HepG2 (cell line): ENCODE data around the gene PLIN3. TPM values are rescaled to one million over a fixed set of nuclear protein-coding genes. Genes with fewer than 3 reads are reported as not detected.
A peak's percentile ranks its signal among the peaks of the same experiment; 100 is the strongest.

Source experiments
- ATAD3A ChIP-seq: sonication (generic); formaldehyde crosslinking; IDR thresholded peaks from 2 replicates; pipeline ENCODE4 v1.4.0; 2020; ENCODE audit warnings: missing genetic modification reagents
- BCL6 ChIP-seq: IDR thresholded peaks from 2 replicates; pipeline ENCODE4 v1.6.1; 2016; ENCODE audit warnings: missing genetic modification reagents, missing compliant biosample characterization
- FOXP4 ChIP-seq: sonication (generic); formaldehyde crosslinking; IDR thresholded peaks from 2 replicates; pipeline ENCODE4 v1.4.0; 2020; ENCODE audit warnings: missing genetic modification reagents
- GATAD1 ChIP-seq: IDR thresholded peaks from 2 replicates; pipeline ENCODE4 v1.6.1; 2016; ENCODE audit warnings: missing genetic modification reagents, missing compliant biosample characterization
- MAZ ChIP-seq, 2 experiments: sonication (generic) in 1 of 2; formaldehyde crosslinking in 1 of 2; IDR thresholded peaks; 2 replicates each; pipeline versions ENCODE4 v1.5.0 to v1.6.1; 2012 to 2020; ENCODE audit warnings: low read depth in 2 of 2, mild to moderate bottlenecking in 2 of 2, borderline replicate concordance in 1 of 2, improper control_type of control experiment in 1 of 2, low read length in 1 of 2, missing genetic modification reagents in 1 of 2, moderate library complexity in 1 of 2
- NFE2L1 ChIP-seq: sonication (generic); formaldehyde crosslinking; IDR thresholded peaks from 2 replicates; pipeline ENCODE4 v1.4.0; 2020; ENCODE audit warnings: missing genetic modification reagents, mild to moderate bottlenecking, borderline replicate concordance
- NR3C1 ChIP-seq: sonication (generic); formaldehyde crosslinking; IDR thresholded peaks from 2 replicates; pipeline ENCODE4 v1.4.0; 2020; ENCODE audit warnings: missing genetic modification reagents
- SMYD3 ChIP-seq: sonication (generic); formaldehyde crosslinking; IDR thresholded peaks from 2 replicates; pipeline ENCODE4 v1.8.1; 2023; ENCODE audit warnings: mild to moderate bottlenecking, missing genetic modification reagents
- THYN1 ChIP-seq: sonication (generic); formaldehyde crosslinking; IDR thresholded peaks from 2 replicates; pipeline ENCODE4 v1.8.1; 2023; ENCODE audit warnings: low read depth, mild to moderate bottlenecking, moderate library complexity, missing genetic modification reagents, borderline replicate concordance
- TIGD3 ChIP-seq: sonication (generic); formaldehyde crosslinking; IDR thresholded peaks from 2 replicates; pipeline ENCODE4 v1.5.1; 2020; ENCODE audit warnings: mild to moderate bottlenecking, missing genetic modification reagents, borderline replicate concordance
- YEATS2 ChIP-seq: sonication (generic); formaldehyde crosslinking; IDR thresholded peaks from 2 replicates; pipeline ENCODE4 v1.4.0; 2020; ENCODE audit warnings: missing genetic modification reagents, borderline replicate concordance
- ZNF382 ChIP-seq: sonication (generic); formaldehyde crosslinking; IDR thresholded peaks from 2 replicates; pipeline ENCODE4 v1.5.0; 2020; ENCODE audit warnings: missing genetic modification reagents, mild to moderate bottlenecking, borderline replicate concordance
- ZNF552 ChIP-seq: sonication (generic); formaldehyde crosslinking; IDR thresholded peaks from 2 replicates; pipeline ENCODE4 v1.9.0; 2022; ENCODE audit warnings: missing genetic modification reagents, mild to moderate bottlenecking, borderline replicate concordance
- ZNF572 ChIP-seq: sonication (generic); formaldehyde crosslinking; IDR thresholded peaks from 2 replicates; pipeline ENCODE4 v1.5.1; 2020; ENCODE audit warnings: mild to moderate bottlenecking, missing genetic modification reagents
- ZNF772 ChIP-seq: sonication (generic); formaldehyde crosslinking; IDR thresholded peaks from 2 replicates; pipeline ENCODE4 v1.5.0; 2020; ENCODE audit warnings: mild to moderate bottlenecking, missing genetic modification reagents
- ZNF781 ChIP-seq: sonication (generic); formaldehyde crosslinking; IDR thresholded peaks from 2 replicates; pipeline ENCODE4 v1.5.1; 2020; ENCODE audit warnings: borderline replicate concordance, mild to moderate bottlenecking, missing genetic modification reagents; ENCODE audit errors: not compliant biosample characterization
- ZSCAN31 ChIP-seq: sonication (generic); formaldehyde crosslinking; IDR thresholded peaks from 2 replicates; pipeline ENCODE4 v1.5.0; 2020; ENCODE audit warnings: low read depth, mild to moderate bottlenecking, missing genetic modification reagents
- polyA plus RNA-seq, 8 experiments: library from polyadenylated mRNA; depleted of rRNA in 3 of 8; stranded (reverse) in 7 of 8; unstranded in 1 of 8; fragments of >200 nt; fragmentation: Illumina TruSeq in 4 of 8; extraction: Trizol in 4 of 8; gene quantifications; 2 replicates each; pipeline versions ENCODE4 v1.2.1 to v1.2.3, GENCODE V29; 2011 to 2016; ENCODE audit warnings: low read depth in 4 of 8, missing spikeins in 1 of 8, mixed read lengths in 1 of 8; ENCODE audit not compliant: insufficient read depth in 1 of 8
- total RNA-seq, 5 experiments: library from RNA; depleted of rRNA; stranded (reverse); fragments of >200 nt; fragmentation: Illumina TruSeq; extraction: Trizol; gene quantifications; 2 replicates each; pipeline ENCODE4 v1.2.3, GENCODE V29; 2016; ENCODE audit warnings: low read depth in 1 of 5
- TF ChIP-seq, protein P1 (sequence below): sonication (generic); formaldehyde crosslinking; IDR thresholded peaks from 2 replicates; pipeline ENCODE4 v1.8.1; 2023; ENCODE audit warnings: missing genetic modification reagents, inconsistent platforms, borderline replicate concordance
- TF ChIP-seq, protein P2 (sequence below): sonication (generic); formaldehyde crosslinking; IDR thresholded peaks from 2 replicates; pipeline ENCODE4 v1.8.1; 2023; ENCODE audit warnings: missing genetic modification reagents, mild to moderate bottlenecking, borderline replicate concordance
- TF ChIP-seq, protein P3 (sequence below): sonication (generic); formaldehyde crosslinking; IDR thresholded peaks from 2 replicates; pipeline ENCODE4 v1.4.0; 2020; ENCODE audit warnings: missing genetic modification reagents

Gene PLIN3
- total and polyA plus RNA-seq, 2 of the 13 experiments (the other 11 are each of a cell fraction or from before 2014, with no cell fraction given): 49.3 to 57.9 TPM

- TF ChIP-seq, protein P1, sequence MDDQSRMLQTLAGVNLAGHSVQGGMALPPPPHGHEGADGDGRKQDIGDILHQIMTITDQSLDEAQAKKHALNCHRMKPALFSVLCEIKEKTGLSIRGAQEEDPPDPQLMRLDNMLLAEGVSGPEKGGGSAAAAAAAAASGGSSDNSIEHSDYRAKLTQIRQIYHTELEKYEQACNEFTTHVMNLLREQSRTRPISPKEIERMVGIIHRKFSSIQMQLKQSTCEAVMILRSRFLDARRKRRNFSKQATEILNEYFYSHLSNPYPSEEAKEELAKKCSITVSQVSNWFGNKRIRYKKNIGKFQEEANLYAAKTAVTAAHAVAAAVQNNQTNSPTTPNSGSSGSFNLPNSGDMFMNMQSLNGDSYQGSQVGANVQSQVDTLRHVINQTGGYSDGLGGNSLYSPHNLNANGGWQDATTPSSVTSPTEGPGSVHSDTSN (CRISPR knock-in tag): peak; percentile 90; the same call in 1 of the 2 replicates
- TF ChIP-seq NR3C1 (CRISPR knock-in tag) (no peak), ATAD3A (CRISPR knock-in tag) (no peak), GATAD1 (CRISPR knock-in tag) (no peak), BCL6 (CRISPR knock-in tag) (no peak), YEATS2 (CRISPR knock-in tag) (peak; percentile 49; the same call in 1 of the 2 replicates), ZSCAN31 (CRISPR knock-in tag) (no peak), TIGD3 (no peak), FOXP4 (CRISPR knock-in tag) (0 out of 2 replicates have a peak, but pooled peaks have one; percentile 43), ZNF781 (CRISPR knock-in tag) (no peak), ZNF382 (CRISPR knock-in tag) (no peak), MAZ (IDR thresholded peaks at IDR 0.05; ENCODE audit: borderline replicate concordance, low read depth, low read length) (peak; percentile 47; the same call in 1 of the 2 replicates), MAZ (CRISPR knock-in tag; IDR thresholded peaks at IDR 0.05; ENCODE audit: low read depth) (peak; percentile 68), SMYD3 (no peak), NFE2L1 (CRISPR knock-in tag) (no peak), ZNF572 (CRISPR knock-in tag) (no peak), THYN1 (no peak), ZNF772 (CRISPR knock-in tag) (peak; percentile 40), ZNF552 (CRISPR knock-in tag) (no peak)
- TF ChIP-seq, protein P2, sequence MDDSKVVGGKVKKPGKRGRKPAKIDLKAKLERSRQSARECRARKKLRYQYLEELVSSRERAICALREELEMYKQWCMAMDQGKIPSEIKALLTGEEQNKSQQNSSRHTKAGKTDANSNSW: no peak
- TF ChIP-seq, protein P3, sequence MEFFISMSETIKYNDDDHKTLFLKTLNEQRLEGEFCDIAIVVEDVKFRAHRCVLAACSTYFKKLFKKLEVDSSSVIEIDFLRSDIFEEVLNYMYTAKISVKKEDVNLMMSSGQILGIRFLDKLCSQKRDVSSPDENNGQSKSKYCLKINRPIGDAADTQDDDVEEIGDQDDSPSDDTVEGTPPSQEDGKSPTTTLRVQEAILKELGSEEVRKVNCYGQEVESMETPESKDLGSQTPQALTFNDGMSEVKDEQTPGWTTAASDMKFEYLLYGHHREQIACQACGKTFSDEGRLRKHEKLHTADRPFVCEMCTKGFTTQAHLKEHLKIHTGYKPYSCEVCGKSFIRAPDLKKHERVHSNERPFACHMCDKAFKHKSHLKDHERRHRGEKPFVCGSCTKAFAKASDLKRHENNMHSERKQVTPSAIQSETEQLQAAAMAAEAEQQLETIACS: no peak
Measured at GRCh38 chr19:4867534-4868285, at the start of gene PLIN3 (continued).
